Activated naive CD8-positive, alpha-beta T cell treated with anti-CD3 and anti-CD28 coated beads, Interleukin-2, amount 50 U/mL, for 16 hours (primary cell): ENCODE measurements around the gene GLCE.
"Not testable (repeated sequence)": the region's sequence is repeated elsewhere in the genome, so short reads cannot be mapped to it uniquely, and the experiment has no call there.

Source experiments
- DNase-seq: peaks from one replicate; pipeline ENCODE4 v3.0.0-alpha.2; 2020; ENCODE audit warnings: low read depth, low spot score

GLCE gene

DNA sequence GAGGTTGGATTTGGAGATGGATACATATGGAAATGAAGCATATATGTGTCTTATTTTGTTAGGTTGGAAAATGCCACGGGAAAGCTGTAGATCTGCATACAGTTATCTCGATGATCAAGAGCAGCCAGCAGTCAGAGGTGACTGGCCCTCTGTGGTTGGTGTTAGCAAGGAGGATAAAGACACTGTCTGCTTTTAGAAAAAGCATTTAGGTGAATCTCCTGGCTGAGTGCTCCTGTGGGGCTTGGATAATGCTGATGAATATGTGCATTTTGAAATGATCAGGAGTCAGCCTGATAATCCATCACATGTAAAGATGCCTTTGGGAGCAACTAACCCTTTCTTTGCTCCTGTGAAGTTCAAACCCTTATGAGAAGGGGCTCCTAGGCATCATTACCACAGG is 24.9 kb upstream of the GLCE start:
- DNase-seq: no peak

- DNase-seq: no peak
Measured at GRCh38 chr15:69138963-69139362, 21.5 kb upstream of the GLCE start.

GRCh38 chr15:69140306-69140705 is 20.1 kb upstream of the GLCE start:
- no peak for DNase-seq

- no peak for DNase-seq
Measured at GRCh38 chr15:69141286-69141701, 19.1 kb upstream of the GLCE start.

- no peak for DNase-seq
Measured at GRCh38 chr15:69141833-69142232, 18.6 kb upstream of the GLCE start.

GRCh38 chr15:69143756-69144436 is 16.5 kb upstream of the GLCE start:
- no peak for DNase-seq

- DNase-seq: no peak
Measured at GRCh38 chr15:69144530-69144929, 15.9 kb upstream of the GLCE start.

DNA sequence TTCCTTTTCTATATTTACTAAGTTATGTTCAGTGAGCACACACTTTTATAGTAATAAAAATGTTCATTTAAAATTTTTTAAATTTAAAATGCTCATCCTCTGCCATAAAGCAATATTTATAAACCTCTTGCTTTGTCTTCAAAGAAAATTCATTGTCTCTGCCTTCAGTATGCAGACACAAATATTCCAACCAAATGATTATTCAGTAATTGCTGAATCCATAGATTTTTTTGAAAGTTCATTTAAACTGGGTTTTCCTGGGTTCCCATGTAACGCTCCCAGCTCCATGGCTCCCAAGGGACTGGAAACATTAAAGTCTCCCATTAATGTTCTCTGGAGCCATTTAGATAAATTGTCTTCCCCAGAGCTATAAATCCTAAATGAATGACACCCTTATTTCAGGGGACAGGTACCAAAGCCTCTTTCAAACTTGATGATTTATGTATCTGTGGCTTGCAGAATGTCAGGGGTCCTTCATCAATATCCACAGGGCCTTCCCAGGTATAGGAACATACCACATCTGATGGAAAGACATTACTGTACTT is 15.2 kb upstream of the GLCE start:
- no peak for DNase-seq

DNA sequence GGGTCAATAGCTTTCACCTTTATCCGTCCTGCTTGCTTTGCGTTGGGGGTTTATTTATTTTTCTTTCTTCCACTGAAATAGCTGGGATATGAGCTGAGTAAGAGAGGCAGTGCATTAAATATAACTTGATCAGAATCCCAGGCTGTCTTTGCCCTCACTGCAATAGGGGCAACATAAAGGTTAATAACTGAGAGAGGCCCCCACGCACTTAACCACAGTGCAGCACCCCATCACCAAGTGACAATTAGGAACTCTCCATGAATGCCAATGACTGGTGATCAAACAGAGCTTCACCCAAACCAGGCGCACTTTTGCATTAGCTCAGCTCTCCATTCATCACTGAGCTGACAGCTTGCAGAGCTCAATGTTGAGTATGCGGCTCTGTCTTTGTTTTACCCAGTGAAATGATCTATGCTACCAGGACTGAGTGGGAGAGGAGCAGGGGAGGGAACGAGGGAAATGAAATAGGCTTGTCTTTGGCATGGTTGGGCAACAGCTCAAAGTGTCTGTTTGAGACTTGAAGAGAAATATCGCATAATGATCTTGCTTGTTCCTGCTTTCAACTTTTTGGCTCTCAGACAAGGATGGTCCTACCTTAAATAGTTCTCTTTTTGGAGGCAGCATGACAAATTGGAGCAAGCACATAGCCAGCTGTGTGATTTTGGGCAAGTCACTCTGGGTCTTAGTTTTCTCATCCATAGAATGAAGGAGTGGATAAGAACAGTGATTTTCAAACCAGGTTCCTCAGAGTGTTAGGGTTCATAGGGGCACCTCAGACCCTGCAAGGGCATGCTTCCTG is 14.5 kb upstream of the GLCE start:
- no peak for DNase-seq

DNA sequence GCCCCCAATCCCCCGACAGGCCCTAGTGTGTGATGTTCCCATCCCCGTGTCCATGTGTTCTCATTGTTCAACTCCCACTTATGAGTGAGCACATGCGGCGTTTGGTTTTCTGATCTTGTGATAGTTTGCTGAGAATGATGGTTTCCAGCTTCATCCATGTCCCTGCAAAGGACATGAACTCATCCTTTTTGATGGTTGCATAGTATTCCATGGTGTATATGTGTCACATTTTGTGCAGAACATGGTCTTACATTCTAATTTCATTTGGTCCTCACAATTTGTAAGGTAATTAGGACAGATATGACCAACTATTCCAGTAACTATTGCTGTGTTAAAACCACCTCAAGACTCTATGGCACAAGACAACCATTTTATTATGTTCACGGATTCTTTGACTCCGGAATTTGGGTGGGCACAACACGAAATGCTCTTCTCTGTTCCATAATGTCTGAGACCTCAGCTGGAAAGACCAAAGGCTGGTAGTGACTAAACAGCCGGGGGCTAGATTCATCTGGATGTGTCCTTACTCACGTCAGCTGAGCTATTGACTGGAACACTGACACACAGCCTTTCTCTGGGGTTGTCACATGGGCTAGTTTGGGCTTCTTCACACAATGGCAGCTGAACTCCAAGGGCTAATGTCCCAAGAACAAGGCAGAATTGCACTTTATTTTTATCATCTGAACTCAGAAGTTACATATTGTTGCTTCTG is 13.6 kb upstream of the GLCE start:
- DNase-seq: no peak

GRCh38 chr15:69148465-69148864 is 12.0 kb upstream of the GLCE start:
- no peak for DNase-seq

GRCh38 chr15:69149163-69149562 is 11.3 kb upstream of the GLCE start:
- DNase-seq: no peak

- no peak for DNase-seq
Measured at GRCh38 chr15:69149803-69150202, 10.6 kb upstream of the GLCE start.

DNA sequence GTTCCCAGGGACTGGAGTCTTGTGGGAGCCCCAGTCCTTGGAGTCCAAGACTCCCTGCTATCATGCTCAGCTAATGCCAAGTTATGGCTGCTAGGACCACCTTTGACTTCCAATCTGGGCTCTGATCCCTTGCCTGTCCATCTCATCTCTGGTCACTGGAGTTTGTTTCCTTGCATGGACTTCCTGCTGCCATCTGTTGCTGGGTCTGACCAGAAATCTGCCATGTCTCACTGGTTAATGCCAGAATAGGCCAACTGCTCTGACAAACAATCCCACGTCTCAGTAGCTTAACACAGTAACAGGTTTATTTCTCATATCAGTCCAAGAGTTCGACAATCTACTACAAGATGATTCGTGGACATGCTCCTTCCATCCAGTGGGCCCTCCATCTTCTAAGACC is 10.1 kb upstream of the GLCE start:
- DNase-seq: no peak

DNA sequence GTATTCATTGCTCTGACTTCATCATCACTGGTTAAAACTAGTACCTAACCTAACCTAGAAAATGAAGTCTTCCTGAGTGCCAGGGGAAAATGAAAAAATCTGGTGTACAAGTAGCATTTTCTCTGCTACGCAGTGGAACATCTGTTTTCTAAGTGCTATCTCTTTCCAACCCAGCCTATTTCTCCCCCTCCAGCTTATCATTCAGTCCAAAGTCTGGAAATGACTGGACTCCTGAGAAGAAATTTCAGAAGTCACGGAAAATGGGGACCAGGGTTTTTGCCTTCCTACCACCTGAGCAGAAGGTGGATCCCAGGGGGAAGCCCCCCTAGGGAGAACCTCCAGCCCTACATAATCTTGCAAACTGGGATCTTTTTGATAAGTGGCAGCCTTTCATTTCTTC is 9.6 kb upstream of the GLCE start:
- no peak for DNase-seq

GRCh38 chr15:69153046-69153445 is 7.4 kb upstream of the GLCE start:
- no peak for DNase-seq

DNA sequence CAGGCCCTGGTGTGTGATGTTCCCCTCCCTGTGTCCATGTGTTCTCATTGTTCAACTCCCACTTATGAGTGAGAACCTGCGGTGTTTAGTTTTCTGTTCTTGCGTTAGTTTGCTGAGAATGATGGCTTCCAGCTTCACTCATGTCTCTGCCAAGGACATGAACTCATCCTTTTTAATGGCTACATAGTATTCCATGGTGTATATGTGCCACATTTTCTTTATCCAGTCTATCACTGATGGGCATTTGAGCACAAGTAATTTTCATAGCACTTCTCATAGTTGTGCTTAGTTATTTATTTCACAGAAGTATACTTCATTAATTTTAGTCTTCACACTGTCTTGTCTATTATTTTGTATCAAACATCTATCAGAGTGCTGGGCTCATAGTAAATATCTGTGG is 6.8 kb upstream of the GLCE start:
- not testable (repeated sequence) for DNase-seq

DNA sequence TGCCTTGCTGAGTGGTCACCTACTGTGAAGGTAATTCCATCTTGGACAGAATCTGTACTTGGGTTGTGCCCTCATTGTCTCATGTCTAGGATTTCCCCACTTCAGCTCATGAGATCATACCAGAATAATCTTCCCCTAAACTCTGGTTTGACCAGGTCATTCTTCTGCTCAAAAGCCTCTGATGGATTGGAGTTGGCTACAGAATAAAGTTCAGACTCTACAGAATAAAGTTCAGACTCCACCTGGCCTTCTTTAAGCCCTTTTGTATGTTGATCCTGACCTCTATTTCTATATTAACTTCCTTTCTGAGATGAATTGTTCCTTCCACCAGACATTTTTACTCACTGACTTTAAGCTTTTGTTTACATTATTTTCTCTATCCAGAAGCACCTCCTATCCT is 6.4 kb upstream of the GLCE start:
- DNase-seq: no peak

- DNase-seq: no peak
Measured at GRCh38 chr15:69154684-69155083, 5.8 kb upstream of the GLCE start.

DNA sequence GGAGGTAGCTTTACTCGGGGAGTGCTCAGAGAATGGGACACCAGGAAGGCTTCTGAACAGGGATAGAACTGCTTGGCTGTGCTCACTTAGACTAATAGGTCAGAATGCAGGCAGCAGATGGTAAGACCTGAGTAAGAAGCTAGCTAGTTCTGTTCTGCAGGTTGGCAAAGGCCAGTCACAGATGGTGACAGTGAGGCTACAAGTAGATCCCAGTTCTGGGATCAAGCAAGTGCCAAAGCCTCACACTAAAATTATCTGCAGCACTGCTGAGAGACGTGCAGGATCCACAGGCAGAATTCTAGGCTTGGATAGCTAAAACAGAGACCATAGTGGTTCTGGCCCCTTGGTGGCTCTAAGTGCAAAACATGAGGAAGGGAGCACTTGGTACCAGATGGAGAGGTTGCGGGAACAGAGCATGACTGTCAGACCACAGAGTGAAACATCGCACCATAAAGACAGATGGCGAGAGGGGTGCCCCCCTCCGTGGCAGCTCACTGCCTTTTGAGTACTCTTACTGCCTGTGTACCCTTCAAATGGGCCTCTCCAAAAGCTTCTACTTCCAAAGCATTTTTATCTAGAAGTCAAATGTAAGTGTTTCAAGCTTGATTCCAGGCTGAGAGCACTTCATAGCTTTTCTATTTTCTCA is 3.6 kb upstream of the GLCE start:
- DNase-seq: no peak

- no peak for DNase-seq
Measured at GRCh38 chr15:69158201-69158842, 2.1 kb upstream of the GLCE start.
